Activated naive CD4-positive, alpha-beta T cell (primary cell): Measurements from ENCODE around the gene WWOX.

Source experiments
- DNase-seq, 4 experiments: peaks; one replicate each; lab custom pipeline; 2025; lab: John Stamatoyannopoulos, UW

Gene WWOX

GRCh38 chr16:78195797-78196196, 96.3 kb downstream of the WWOX start:
- no peak for DNase-seq

- DNase-seq: no peak
Observed at GRCh38 chr16:78196502-78196901, 97.0 kb downstream of the WWOX start.

- no peak for DNase-seq
Observed at GRCh38 chr16:78198288-78198687, 98.8 kb downstream of the WWOX start.

GRCh38 chr16:78199325-78200022, 100.0 kb downstream of the WWOX start:
- DNase-seq: no peak

GRCh38 chr16:78200023-78200389, 100.6 kb downstream of the WWOX start:
- DNase-seq: no peak

- DNase-seq: no peak
Observed at GRCh38 chr16:78200623-78201096, 101.2 kb downstream of the WWOX start.

- DNase-seq: no peak
Observed at GRCh38 chr16:78205506-78205905, 106.1 kb downstream of the WWOX start.

GRCh38 chr16:78206623-78207223, 107.3 kb downstream of the WWOX start:
- no peak for DNase-seq

GRCh38 chr16:78209951-78210661, 110.7 kb downstream of the WWOX start:
- DNase-seq: no peak

- DNase-seq: no peak
Observed at GRCh38 chr16:78211020-78211599, 111.7 kb downstream of the WWOX start.

GRCh38 chr16:78211946-78212345, 112.5 kb downstream of the WWOX start:
- no peak for DNase-seq

GRCh38 chr16:78212674-78213073, 113.2 kb downstream of the WWOX start:
- no peak for DNase-seq

- no peak for DNase-seq
Observed at GRCh38 chr16:78213751-78214150, 114.3 kb downstream of the WWOX start.

GRCh38 chr16:78215222-78215621, 115.8 kb downstream of the WWOX start:
- no peak for DNase-seq

GRCh38 chr16:78216166-78216745, 116.8 kb downstream of the WWOX start:
- DNase-seq: no peak

- DNase-seq: no peak
Observed at GRCh38 chr16:78217276-78217675, 117.8 kb downstream of the WWOX start.

- no peak for DNase-seq
Observed at GRCh38 chr16:78218279-78218678, 118.8 kb downstream of the WWOX start.

GRCh38 chr16:78218856-78219651, 119.6 kb downstream of the WWOX start:
- DNase-seq: no peak

- DNase-seq: no peak
Observed at GRCh38 chr16:78220571-78220970, 121.1 kb downstream of the WWOX start.

- no peak for DNase-seq
Observed at GRCh38 chr16:78221892-78222291, 122.4 kb downstream of the WWOX start.

- no peak for DNase-seq
Observed at GRCh38 chr16:78224342-78224741, 124.9 kb downstream of the WWOX start.

GRCh38 chr16:78225919-78226318, 126.5 kb downstream of the WWOX start:
- no peak for DNase-seq
